Measurements from ENCODE around the gene EPS8.

EPS8 gene

DNA sequence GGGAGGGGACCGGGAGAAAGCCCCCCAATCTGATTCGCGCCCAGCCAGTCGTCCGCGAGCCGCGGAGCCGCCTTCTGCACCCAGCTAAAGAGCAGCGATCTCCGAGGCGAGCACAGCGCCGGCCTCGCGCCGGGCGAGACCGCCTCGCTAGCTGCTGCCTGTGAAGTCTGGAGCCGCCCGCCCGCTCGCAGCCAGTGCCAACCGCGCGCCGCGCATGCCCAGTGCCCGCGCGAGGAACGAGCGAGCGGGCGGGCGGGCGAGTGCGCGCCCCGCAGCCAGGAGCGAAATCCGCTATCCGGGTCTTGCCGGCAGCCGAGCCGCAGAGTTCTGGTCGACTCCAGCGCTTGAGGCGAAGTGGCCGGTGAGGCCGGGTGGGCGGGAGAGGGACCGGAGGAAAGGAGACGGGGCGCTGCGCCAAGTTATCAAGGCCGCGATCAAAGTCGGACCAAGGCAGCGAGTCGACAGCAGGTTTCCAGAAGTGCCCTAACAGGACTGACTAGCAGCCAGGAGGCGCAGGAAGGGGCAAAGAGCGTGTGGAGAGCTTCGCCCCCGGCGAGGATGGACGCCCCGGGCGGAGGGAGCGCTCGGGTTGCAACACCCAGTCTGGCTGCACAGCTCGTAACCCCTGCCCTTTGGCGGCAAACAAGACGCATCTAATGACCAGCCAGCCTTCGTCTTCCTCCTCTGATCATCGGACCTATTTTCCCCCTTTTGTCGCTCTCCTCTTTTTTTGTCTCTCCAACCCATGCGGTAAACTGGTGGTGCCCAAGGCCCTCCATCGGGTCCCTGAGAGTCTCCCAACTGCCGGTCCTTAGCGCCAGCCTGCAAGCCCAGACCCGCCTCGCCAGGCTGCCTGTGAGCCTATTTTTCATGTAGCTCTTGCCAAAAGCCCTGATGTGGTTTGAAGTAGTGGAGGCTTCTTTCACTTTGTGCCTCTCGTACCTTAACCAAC, at the start of gene EPS8:
EPS8 (minus strand) TSS at position 169 of the 952 bp plus-strand sequence. CDS start 106,437 bp downstream, outside the sequence.
- peak; percentile 89 for DNase-seq (ENCODE audit: low spot score)

- no peak for DNase-seq (ENCODE audit: low spot score)
Observed at GRCh38 chr12:15837141-15837790, 48.1 kb upstream of the EPS8 start.

DNA sequence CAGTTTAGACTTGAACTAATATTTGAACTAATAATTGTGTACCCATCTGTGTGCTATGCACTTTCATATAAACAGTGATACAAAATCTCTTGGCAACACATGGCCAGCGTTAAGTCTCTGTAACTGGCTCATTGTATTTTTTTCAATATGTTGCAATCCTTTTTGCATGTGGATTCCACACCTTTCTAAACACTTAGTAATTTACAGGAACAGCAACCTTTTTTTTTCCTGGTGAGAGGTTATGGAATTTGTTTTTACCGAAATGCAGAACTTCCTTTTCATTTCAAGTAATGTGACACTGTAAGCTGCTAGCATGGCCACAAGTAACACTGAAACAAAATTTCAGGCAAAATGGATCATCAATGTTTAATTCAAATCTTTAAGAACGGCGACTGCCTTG, 45.4 kb upstream of the EPS8 start:
- DNase-seq (ENCODE audit: low spot score), result no peak

DNA sequence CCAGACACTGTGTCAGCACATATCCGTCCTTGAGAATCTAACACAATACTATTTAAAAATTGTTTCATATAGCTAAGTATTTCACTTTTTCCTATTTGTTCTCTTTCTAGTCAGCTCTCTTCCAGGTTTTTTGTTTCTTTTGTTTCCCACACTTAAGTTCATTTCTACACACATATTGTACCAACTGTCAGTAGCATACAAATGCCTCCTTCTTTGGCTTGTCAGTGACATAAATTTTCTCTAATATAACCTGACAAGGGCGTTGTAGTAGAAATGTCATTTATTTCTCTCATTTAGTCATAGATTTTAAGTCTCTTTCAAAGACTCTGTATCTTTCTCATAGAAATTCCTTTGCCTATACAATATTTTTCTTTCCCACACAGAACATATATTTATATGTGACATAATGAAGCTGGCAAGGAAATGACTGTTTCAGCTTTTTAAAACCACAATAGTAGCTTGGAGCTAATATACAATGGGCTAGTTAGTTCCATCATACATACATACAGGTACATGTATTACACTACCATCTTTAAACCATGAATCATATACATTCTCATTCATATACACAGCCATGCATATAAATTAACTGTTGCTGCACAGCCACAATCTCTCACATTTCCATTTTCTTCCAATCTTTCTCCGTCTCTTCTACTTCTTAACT, 42.3 kb upstream of the EPS8 start:
- DNase-seq (ENCODE audit: low spot score), result no peak

- DNase-seq (ENCODE audit: low spot score), result no peak
Observed at GRCh38 chr12:15830538-15830937, 41.4 kb upstream of the EPS8 start.

- no peak for DNase-seq (ENCODE audit: low spot score)
Observed at GRCh38 chr12:15829949-15830348, 40.8 kb upstream of the EPS8 start.

DNA sequence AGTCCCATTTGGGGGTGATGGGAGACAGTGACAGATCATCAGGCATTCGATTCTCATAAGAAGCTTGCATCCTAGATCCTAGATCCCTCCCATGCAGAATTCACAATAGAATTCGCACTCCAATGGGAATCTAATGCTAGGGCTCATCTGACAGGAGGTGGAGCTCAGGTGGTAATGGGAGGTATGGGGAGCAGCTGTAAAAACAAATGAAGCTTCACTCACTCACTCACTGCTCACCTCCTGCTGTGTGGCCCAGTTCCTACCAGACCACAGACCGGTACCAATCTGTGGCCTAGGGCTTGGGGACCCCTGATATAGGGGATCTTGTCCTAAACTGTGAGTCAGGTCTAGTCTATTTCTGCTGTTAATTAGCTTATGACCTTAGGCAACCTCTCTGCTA, 40.1 kb upstream of the EPS8 start:
- DNase-seq (ENCODE audit: low spot score), result no peak

DNA sequence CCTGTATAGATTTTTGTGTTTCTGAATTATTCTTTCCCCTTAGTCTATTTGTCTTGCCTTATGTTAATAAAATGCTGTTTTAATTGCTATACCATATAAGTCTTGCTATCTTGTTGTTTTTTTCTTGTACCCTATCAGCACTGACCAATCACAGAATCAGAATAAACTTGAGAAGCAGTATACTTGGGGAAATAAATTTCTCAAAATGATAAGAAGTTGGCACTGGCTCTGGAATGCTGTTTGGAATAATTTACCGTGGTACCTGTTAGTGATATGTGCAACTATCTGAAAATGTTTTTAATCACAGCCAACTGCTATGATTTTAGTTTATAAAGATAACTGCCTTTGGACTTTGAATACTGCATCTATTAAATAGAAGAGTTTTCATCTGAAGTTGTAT, 37.9 kb upstream of the EPS8 start:
- no peak for DNase-seq (ENCODE audit: low spot score)

- no peak for DNase-seq (ENCODE audit: low spot score)
Observed at GRCh38 chr12:15824516-15824915, 35.3 kb upstream of the EPS8 start.

DNA sequence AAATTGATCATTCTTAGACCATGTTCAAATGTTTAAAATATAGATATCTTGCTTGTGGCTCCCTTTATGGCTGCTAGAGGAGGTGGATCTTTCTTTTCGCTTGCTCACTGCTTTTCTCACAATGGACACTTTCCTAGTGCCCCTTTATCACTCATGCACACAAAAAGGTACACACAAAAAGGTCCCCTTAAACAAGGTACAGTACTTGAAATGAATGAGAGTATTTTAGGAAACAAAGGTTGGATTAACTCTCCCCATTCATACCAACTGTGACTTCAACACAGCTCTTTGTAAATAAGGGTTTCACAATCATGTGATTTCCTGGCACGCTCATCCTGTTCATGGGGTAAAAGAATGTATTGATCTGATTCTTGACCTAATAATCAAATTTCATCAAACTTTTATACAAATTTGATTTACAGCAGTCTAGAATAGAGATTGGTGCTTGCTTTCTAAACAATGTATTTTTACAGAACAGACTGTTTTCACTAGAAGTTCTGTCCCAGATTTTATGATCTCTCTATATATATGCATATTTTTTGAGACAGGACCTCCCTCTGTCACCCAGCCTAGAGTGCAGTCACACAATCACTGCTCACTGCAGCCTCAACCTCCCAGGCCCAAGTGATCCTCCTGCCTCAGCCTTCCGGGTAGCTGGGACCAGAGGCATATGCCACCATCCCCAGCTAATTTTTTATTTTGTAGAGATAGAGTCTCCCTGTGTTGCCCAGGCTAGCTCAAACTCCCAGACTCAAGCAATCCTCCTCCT, 34.4 kb upstream of the EPS8 start:
- DNase-seq (ENCODE audit: low spot score), result no peak

DNA sequence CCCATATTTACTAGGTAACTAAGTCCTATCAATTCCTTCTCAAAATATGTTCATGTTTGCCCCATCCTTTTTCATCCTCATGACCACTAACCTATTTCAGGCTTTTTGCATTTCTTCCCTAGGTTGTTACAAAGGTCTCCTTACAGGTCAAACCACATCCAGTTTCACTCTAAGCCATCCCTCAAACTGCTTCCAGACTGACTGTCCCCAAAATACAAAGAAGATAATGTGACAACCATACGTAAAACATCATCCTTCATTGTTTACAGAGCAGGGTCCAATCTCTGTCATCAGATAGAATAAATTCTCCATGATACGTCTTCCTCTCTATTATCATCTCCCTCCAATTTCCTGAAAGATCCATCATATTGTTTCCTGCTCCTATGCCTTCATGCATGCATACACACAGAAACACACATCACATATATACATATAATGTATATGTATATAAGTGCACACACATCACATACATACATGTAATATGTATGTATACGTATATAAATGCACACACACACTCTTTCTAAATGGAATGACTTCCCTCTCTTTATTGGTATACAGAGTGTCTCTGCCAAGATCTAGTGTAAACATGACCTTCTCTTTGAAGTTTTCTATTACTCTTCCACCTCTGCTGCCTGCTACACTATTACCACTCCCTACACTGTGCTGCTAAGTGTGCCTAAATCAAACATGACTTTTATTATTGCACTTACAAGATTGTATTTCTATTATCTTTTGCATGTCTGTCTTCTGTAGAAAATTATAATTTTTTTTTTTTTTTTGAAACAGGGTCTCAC, 30.7 kb upstream of the EPS8 start:
- no peak for DNase-seq (ENCODE audit: low spot score)

GRCh38 chr12:15818418-15818817, 29.2 kb upstream of the EPS8 start:
- DNase-seq (ENCODE audit: low spot score), result no peak

DNA sequence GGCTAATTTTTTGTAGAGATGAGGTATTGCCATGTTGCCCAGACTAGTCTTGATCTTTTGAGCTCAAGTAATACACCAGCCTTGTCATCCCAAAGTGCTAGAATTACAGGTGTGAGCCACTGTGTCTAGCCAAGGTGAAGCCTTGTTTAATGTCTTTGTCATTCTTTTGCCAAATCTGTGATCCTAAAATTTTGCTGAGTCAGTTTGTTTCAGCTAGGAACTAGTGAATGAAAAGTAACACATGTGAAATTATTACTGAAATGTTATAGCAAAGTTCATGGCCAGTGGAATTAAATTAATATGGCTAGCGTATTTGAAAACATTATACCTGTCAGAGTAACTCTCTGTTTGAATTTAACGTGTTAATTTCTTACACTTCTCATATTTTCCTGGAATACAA, 26.5 kb upstream of the EPS8 start:
- DNase-seq (ENCODE audit: low spot score), result no peak

GRCh38 chr12:15811214-15812127, 22.3 kb upstream of the EPS8 start:
- no peak for DNase-seq (ENCODE audit: low spot score)

DNA sequence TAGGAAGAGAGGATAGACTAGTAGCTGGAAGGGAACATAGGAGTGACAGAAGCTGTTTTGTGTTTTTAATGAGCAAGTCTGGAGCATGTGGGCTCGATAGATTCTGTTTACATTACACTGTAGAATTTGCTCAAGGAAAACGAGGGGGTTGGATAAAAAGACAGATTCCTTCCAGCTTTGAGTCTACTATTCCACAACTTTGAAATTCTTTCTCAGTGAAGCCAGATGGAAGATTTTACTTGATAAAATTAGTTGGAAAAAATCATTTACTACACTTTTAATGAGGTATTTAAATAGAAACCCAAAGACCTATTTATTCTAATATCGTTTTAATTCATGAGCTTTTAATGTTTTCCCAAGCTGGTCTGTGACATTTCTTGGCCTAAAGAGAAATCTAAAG, 19.5 kb upstream of the EPS8 start:
- DNase-seq (ENCODE audit: low spot score), result no peak

GRCh38 chr12:15808250-15808649, 19.1 kb upstream of the EPS8 start:
- no peak for DNase-seq (ENCODE audit: low spot score)

DNA sequence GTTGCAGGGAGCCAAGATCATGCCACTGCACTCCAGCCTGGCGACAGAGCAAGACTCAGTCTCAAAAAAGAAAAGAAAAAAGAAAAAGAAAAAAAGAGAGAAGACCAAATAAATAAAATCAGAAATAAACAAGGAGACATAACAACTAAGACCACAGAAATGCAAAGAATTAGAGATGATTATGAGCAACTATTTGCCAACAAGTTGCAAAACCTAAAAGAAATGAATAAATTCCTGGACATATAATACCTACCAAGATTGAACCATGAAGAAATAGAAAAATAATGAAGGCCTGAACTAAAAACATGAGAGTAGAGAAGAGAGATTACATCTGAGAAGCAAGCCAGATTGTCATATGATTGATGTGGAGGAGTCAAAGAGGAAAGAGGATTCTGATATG, 17.6 kb upstream of the EPS8 start:
- DNase-seq (ENCODE audit: low spot score), result no peak

DNA sequence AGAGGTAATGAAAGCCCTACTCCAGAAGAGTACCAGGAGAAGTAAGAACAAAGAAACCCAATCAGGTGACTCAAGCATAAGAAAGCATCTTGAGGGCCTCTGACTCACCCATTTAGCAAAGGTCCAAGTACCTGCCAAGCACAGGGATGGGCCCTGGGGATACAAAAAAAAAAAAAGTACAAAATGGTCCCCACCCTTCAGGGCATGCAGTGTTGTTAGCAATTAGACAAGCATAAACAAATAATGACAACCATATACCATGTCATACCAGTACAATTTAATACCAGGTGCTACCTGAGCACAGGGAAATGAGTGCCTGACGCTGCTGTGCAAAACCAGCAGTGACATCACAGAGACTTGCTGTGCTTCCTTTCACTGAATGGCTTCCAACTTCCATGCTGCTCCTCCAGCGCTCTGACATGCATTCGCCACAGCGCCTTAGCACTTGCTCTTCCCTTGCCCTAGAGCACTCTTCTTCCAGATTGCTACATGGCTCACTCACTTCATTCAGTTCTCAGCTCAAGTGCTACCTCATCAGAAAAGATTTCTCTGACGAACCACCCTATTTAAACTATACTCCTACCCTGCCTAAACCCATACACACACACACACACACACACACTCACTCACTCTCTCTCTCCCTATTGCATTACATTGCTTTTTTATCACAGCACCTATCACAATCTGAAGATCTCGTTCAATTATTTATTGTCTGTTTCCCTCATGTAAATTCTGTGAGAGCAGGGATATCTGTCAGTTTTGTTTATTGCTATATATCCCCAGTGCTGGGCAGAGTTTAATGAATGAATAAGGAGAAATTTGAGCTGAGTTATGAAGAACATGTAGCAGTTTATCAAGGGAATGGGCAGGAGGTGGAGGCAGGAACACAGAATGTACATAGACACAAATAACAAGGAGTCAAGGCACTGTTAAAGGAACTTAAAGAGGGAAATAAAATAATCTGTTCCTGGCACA, 12.9 kb upstream of the EPS8 start:
- DNase-seq (ENCODE audit: low spot score), result no peak

- DNase-seq (ENCODE audit: low spot score), result no peak
Observed at GRCh38 chr12:15800278-15800677, 11.1 kb upstream of the EPS8 start.
